Measurements from ENCODE around the gene ACE. TPM values are rescaled to one million over a fixed set of nuclear protein-coding genes. Genes with fewer than 3 reads are reported as not detected.

ACE gene
- total RNA-seq, 3 donors from 2014 or later, result 2.6 to 13.9 (median 9.1) TPM

- no peaks in the 10 kb centered on the region for H3K4me1 ChIP-seq
- no peaks in the 10 kb centered on the region for H3K36me3 ChIP-seq
- intact Hi-C loops (cut with DNase I; ENCODE audit: low total_unique reads), result no loop called here
- no peak overlapping the region for H3K27ac ChIP-seq
- no peak for TF ChIP-seq POLR2A (IDR thresholded peaks at IDR 0.05)
- no peak for TF ChIP-seq POLR2AphosphoS5 (IDR thresholded peaks at IDR 0.05)
- TF ChIP-seq CTCF (IDR thresholded peaks at IDR 0.05), result no peak
- no peaks in the 10 kb centered on the region for H3K27me3 ChIP-seq
- DNase-seq (ENCODE audit: low spot score in 2 of 2), result no peak
- H3K9me3 ChIP-seq, result no peaks in the 10 kb centered on the region
- H3K4me3 ChIP-seq, result no peak overlapping the region
These were observed 23.9 kb downstream of the ACE start for GRCh38 chr17:63500543-63501390.

GRCh38 chr17:63503341-63503705, 26.5 kb downstream of the ACE start:
- no peak for DNase-seq (ENCODE audit: low spot score in 2 of 2)
- H3K36me3 ChIP-seq, result no peaks in the 10 kb centered on the region
- no peak for TF ChIP-seq CTCF (IDR thresholded peaks at IDR 0.05)
- TF ChIP-seq POLR2AphosphoS5 (IDR thresholded peaks at IDR 0.05), result no peak
- no peak for TF ChIP-seq POLR2A (IDR thresholded peaks at IDR 0.05)
- H3K27ac ChIP-seq, result no peak overlapping the region
- intact Hi-C loops (cut with DNase I; ENCODE audit: low total_unique reads), result no loop called here
- no peaks in the 10 kb centered on the region for H3K27me3 ChIP-seq
- H3K4me3 ChIP-seq, result no peak overlapping the region
- no peaks in the 10 kb centered on the region for H3K4me1 ChIP-seq
- no peaks in the 10 kb centered on the region for H3K9me3 ChIP-seq

GRCh38 chr17:63504261-63504660, 27.4 kb downstream of the ACE start:
- no peaks in the 10 kb centered on the region for H3K9me3 ChIP-seq
- H3K27me3 ChIP-seq, result no peaks in the 10 kb centered on the region
- H3K27ac ChIP-seq, result no peak overlapping the region
- intact Hi-C loops (cut with DNase I; ENCODE audit: low total_unique reads), result no loop called here
- DNase-seq (ENCODE audit: low spot score in 2 of 2), result no peak
- no peak for TF ChIP-seq POLR2AphosphoS5 (IDR thresholded peaks at IDR 0.05)
- no peak for TF ChIP-seq CTCF (IDR thresholded peaks at IDR 0.05)
- no peak for TF ChIP-seq POLR2A (IDR thresholded peaks at IDR 0.05)
- H3K36me3 ChIP-seq, result no peaks in the 10 kb centered on the region
- no peak overlapping the region for H3K4me3 ChIP-seq
- no peaks in the 10 kb centered on the region for H3K4me1 ChIP-seq

GRCh38 chr17:63505341-63505740, 28.5 kb downstream of the ACE start:
- Histone ChIP-seq H3K27me3 (no peaks in the 10 kb centered on the region), H3K4me3 (no peak overlapping the region), H3K36me3 (no peaks in the 10 kb centered on the region), H3K4me1 (no peaks in the 10 kb centered on the region), H3K27ac (no peak overlapping the region), H3K9me3 (no peaks in the 10 kb centered on the region)
- intact Hi-C loops (cut with DNase I; ENCODE audit: low total_unique reads), result no loop called here
- no peak for DNase-seq (ENCODE audit: low spot score in 2 of 2)
- TF ChIP-seq POLR2A (IDR thresholded peaks at IDR 0.05) (no peak), POLR2AphosphoS5 (IDR thresholded peaks at IDR 0.05) (no peak), CTCF (IDR thresholded peaks at IDR 0.05) (no peak)

GRCh38 chr17:63506627-63507026, 29.8 kb downstream of the ACE start:
- no peaks in the 10 kb centered on the region for H3K27me3 ChIP-seq
- intact Hi-C loops (cut with DNase I; ENCODE audit: low total_unique reads), result no loop called here
- no peak overlapping the region for H3K4me3 ChIP-seq
- H3K9me3 ChIP-seq, result no peaks in the 10 kb centered on the region
- no peaks in the 10 kb centered on the region for H3K4me1 ChIP-seq
- no peak for TF ChIP-seq POLR2AphosphoS5 (IDR thresholded peaks at IDR 0.05)
- no peak for TF ChIP-seq POLR2A (IDR thresholded peaks at IDR 0.05)
- no peak for TF ChIP-seq CTCF (IDR thresholded peaks at IDR 0.05)
- H3K27ac ChIP-seq, result no peak overlapping the region
- H3K36me3 ChIP-seq, result no peaks in the 10 kb centered on the region
- DNase-seq (ENCODE audit: low spot score in 2 of 2), result no peak

Measured in breast epithelium (tissue), 4 donors.